ENCODE data around the gene ADRM1. TPM values are rescaled to one million over a fixed set of nuclear protein-coding genes. Genes with fewer than 3 reads are reported as not detected.

The ADRM1 gene
- polyA plus RNA-seq, 2 of the 4 experiments (the other 2 are of a cell fraction): 87.9 to 130 TPM

GRCh38 chr20:62276439-62276838, 26.4 kb upstream of the ADRM1 start:
- Histone ChIP-seq H3K4me1 (no peaks in the 10 kb centered on the region), H3K4me2 (no peak overlapping the region), H3K4me3 (no peak overlapping the region), H3K9me3 (no peaks in the 10 kb centered on the region), H3K27ac (no peak overlapping the region)
- ATAC-seq: no peak
- no peak for FAIRE-seq
- WGBS (ENCODE audit: missing lambda C conversion rate): 89% methylated on average over 6 of the region's 6 CpGs
- POLR2A ChIA-PET: no interaction called here
- DNase-seq (ENCODE audit: low read depth in 1 of 2, low spot score in 1 of 2): no peak
- no peak for TF ChIP-seq USF2 (IDR thresholded peaks at IDR 0.05)
- TF ChIP-seq RCOR1 (IDR thresholded peaks at IDR 0.05; ENCODE audit: low read depth, low read length): no peak
- no peak for TF ChIP-seq ZFP36 (IDR thresholded peaks at IDR 0.05; ENCODE audit: borderline replicate concordance, partially characterized antibody)
- TF ChIP-seq EHF (CRISPR knock-in tag; IDR thresholded peaks at IDR 0.05): no peak
- TF ChIP-seq MAX (IDR thresholded peaks at IDR 0.05): no peak
- no peak for TF ChIP-seq ESRRA (IDR thresholded peaks at IDR 0.05; ENCODE audit: borderline replicate concordance, low read length)
- TF ChIP-seq CHD2 (IDR thresholded peaks at IDR 0.05; ENCODE audit: low read length, partially characterized antibody): no peak
- no peak for TF ChIP-seq GATA3 (IDR thresholded peaks at IDR 0.05; ENCODE audit: borderline replicate concordance)
- no peak for TF ChIP-seq KDM5A (IDR thresholded peaks at IDR 0.05)
- no peak for TF ChIP-seq MAZ (IDR thresholded peaks at IDR 0.05; ENCODE audit: borderline replicate concordance, low read depth, low read length)
- no peak for TF ChIP-seq NPAS2 (CRISPR knock-in tag; IDR thresholded peaks at IDR 0.05; ENCODE audit: borderline replicate concordance)
- TF ChIP-seq TP53 (CRISPR knock-in tag; IDR thresholded peaks at IDR 0.05): no peak
- CTCF ChIA-PET: interaction anchor here (1.6 kb wide), 1 partner anchor 9 kb away, joined by 3 read pairs; no protein-coding TSS in a partner anchor

- Histone ChIP-seq H3K4me1 (no peaks in the 10 kb centered on the region), H3K4me3 (no peak overlapping the region), H3K27ac (no peak overlapping the region), H3K9me3 (no peaks in the 10 kb centered on the region), H3K4me2 (no peak overlapping the region)
- POLR2A ChIA-PET: no interaction called here
- CTCF ChIA-PET: interaction anchor here (0.7 to 0.9 kb wide), 2 partner anchors 8 to 106 kb away, joined by 3 read pairs; no protein-coding TSS in a partner anchor
- WGBS (ENCODE audit: missing lambda C conversion rate): 79% methylated on average over 13 of the region's 13 CpGs
- DNase-seq (ENCODE audit: low read depth in 1 of 2, low spot score in 1 of 2) (no peak), ATAC-seq (no peak), FAIRE-seq (no peak)
- no peak for TF ChIP-seq CBX2 (IDR thresholded peaks at IDR 0.05; ENCODE audit: borderline replicate concordance, low read depth)
- TF ChIP-seq ELK1 (IDR thresholded peaks at IDR 0.05; ENCODE audit: low read depth, low read length): no peak
- TF ChIP-seq NPAS2 (CRISPR knock-in tag; IDR thresholded peaks at IDR 0.05; ENCODE audit: borderline replicate concordance): no peak
- TF ChIP-seq ZSCAN20 (CRISPR knock-in tag; IDR thresholded peaks at IDR 0.05): no peak
- TF ChIP-seq EHF (CRISPR knock-in tag; IDR thresholded peaks at IDR 0.05): no peak
- TF ChIP-seq CBX8 (IDR thresholded peaks at IDR 0.05): no peak
- no peak for TF ChIP-seq KDM5A (IDR thresholded peaks at IDR 0.05)
These were observed 25.5 kb upstream of the ADRM1 start for GRCh38 chr20:62277253-62277652.

GRCh38 chr20:62280303-62280702, 22.5 kb upstream of the ADRM1 start:
- FAIRE-seq (no peak), DNase-seq (ENCODE audit: low read depth in 1 of 2, low spot score in 1 of 2) (no peak), ATAC-seq (no peak)
- TF ChIP-seq ATOH8 (CRISPR knock-in tag; IDR thresholded peaks at IDR 0.05; ENCODE audit: low read depth): no peak
- TF ChIP-seq HDAC2 (IDR thresholded peaks at IDR 0.05): no peak
- TF ChIP-seq NPAS2 (CRISPR knock-in tag; IDR thresholded peaks at IDR 0.05; ENCODE audit: borderline replicate concordance): no peak
- POLR2A ChIA-PET: no interaction called here
- WGBS (ENCODE audit: missing lambda C conversion rate): 90% methylated on average over 4 of the region's 4 CpGs
- CTCF ChIA-PET: interaction anchor here (1.0 kb wide), 1 partner anchor 269 kb away, joined by 3 read pairs; no protein-coding TSS in a partner anchor
- Histone ChIP-seq H3K27ac (no peak overlapping the region), H3K9me3 (no peaks in the 10 kb centered on the region), H3K4me1 (no peaks in the 10 kb centered on the region), H3K4me3 (no peak overlapping the region), H3K4me2 (no peak overlapping the region)
